Measurements from ENCODE around the gene SMPDL3A. TPM values are rescaled to one million over a fixed set of nuclear protein-coding genes. Genes with fewer than 3 reads are reported as not detected.
"Not testable (repeated sequence)": the region's sequence is repeated elsewhere in the genome, so short reads cannot be mapped to it uniquely, and the experiment has no call there.

Gene SMPDL3A
- polyA plus RNA-seq, 1 experiment: 105 TPM

DNA sequence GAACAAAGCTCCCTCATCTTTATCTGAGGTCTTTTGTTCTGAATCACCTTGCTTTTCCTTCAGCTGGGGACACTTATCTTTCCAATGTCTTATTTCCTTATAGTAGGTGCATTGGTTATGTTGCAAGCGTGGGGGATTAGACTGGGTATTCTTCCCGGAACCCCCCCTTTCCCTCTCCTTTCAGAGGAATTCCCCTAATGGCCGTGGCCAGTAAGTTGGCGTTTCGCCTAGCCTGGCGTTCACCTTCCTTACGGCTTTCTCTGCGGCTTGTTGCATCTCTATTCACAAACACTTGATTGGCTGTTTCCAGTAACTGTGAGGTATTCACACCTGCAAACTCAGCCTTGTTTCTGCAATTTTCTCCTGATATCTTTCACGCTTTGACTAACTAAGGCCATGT is 42.4 kb upstream of the SMPDL3A start:
- H3K9me3 ChIP-seq (ENCODE audit: control insufficient read depth, insufficient read depth, low read length): no peaks in the 10 kb centered on the region
- H3K27me3 ChIP-seq (ENCODE audit: control insufficient read depth, insufficient read depth, low read length): peaks cover 2% of the 10 kb centered on the region
- H3K4me3 ChIP-seq (ENCODE audit: low read depth, low read length): no peak overlapping the region
- CTCF ChIA-PET: interaction anchor here (4.9 to 5.0 kb wide), 2 partner anchors 15 to 92 kb away, joined by 21 to 68 read pairs; no protein-coding TSS in a partner anchor
- no peak for DNase-seq (ENCODE audit: low read depth, low spot score)
- no peak overlapping the region for H3K27ac ChIP-seq (ENCODE audit: low read depth, low read length)
- TF ChIP-seq, protein P1, sequence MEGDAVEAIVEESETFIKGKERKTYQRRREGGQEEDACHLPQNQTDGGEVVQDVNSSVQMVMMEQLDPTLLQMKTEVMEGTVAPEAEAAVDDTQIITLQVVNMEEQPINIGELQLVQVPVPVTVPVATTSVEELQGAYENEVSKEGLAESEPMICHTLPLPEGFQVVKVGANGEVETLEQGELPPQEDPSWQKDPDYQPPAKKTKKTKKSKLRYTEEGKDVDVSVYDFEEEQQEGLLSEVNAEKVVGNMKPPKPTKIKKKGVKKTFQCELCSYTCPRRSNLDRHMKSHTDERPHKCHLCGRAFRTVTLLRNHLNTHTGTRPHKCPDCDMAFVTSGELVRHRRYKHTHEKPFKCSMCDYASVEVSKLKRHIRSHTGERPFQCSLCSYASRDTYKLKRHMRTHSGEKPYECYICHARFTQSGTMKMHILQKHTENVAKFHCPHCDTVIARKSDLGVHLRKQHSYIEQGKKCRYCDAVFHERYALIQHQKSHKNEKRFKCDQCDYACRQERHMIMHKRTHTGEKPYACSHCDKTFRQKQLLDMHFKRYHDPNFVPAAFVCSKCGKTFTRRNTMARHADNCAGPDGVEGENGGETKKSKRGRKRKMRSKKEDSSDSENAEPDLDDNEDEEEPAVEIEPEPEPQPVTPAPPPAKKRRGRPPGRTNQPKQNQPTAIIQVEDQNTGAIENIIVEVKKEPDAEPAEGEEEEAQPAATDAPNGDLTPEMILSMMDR (IDR thresholded peaks at IDR 0.05; ENCODE audit: low read depth, low read length): no peak
- POLR2A ChIA-PET: no interaction called here

DNA sequence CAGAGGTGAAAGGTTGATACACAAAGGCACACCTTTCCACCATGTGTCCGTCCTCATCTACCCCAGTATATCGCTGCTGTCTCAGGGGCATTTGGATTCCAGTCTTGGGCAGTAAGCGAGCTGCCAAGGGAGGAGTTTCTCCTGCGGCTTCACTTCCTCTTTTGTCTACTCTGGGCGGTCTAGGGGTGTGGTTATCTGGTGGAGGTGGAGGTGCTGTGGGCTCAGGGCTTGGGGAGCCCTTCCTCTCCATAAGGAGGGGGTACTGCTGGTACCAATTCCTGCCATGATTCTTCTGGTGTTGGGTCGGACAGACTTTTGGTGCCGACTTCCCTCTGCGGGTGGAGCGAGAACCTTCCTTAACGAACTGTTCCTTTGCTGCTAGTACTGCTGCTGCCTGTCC is 41.5 kb upstream of the SMPDL3A start:
- H3K27ac ChIP-seq (ENCODE audit: low read depth, low read length): no peak overlapping the region
- CTCF ChIA-PET: no interaction called here
- peaks cover 2% of the 10 kb centered on the region for H3K27me3 ChIP-seq (ENCODE audit: control insufficient read depth, insufficient read depth, low read length)
- H3K4me3 ChIP-seq (ENCODE audit: low read depth, low read length): no peak overlapping the region
- POLR2A ChIA-PET: no interaction called here
- TF ChIP-seq, protein P1 (IDR thresholded peaks at IDR 0.05; ENCODE audit: low read depth, low read length): no peak
- no peaks in the 10 kb centered on the region for H3K9me3 ChIP-seq (ENCODE audit: control insufficient read depth, insufficient read depth, low read length)
- DNase-seq (ENCODE audit: low read depth, low spot score): no peak

DNA sequence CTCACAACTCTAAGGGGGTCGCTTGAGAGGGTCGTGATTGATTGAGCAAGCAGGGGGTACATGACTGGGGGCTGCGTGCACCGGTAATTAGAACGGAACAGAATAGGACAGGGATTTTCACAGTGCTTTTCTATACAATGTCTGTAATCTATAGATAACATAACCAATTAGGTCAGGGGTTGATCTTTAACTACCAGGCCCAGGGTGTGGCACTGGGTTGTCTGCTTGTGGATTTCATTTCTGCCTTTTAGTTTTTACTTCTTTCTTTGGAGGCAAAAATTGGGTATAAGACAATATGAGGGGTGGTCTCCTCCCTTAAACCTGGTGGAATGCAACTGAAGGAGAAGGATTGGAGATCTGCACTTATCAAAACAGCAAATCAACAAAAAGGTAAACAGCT is 40.1 kb upstream of the SMPDL3A start:
- POLR2A ChIA-PET: not testable (repeated sequence)
- CTCF ChIA-PET: interaction anchor here (1.0 to 2.2 kb wide), 2 partner anchors 37 to 90 kb away, joined by 3 to 19 read pairs; no protein-coding TSS in a partner anchor

DNA sequence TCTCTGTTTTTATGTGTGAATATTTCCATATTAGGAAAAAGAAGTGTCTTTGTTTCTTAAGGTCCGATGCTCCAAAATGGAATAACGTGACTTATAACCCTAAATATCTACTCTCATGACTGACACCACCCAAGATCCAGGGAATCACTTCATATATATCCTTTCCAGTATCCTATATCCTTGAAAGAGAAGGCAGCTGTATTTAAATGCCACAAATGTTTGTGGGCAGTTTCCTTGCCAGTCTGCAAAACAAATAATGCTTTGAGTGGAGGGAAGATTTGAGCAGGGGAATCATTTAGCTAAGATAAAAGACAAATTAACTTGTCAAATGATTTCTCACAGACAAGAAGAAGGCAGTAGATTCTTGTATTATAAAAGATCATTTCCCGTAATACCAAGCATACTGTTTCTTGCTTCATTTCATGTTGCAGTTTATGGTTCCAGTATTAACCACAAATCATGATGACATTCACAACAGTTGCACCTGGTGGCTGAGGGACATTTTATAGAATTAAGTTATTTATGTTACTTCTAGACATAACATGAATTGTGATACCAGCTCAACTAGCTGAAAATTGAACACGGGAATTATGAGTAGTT is 39.5 kb upstream of the SMPDL3A start:
- POLR2A ChIA-PET: interaction anchor here (0.6 kb wide), 1 partner anchor 39 kb away, joined by 3 read pairs; the partner anchor contains the start of gene SMPDL3A
- DNase-seq (ENCODE audit: low read depth, low spot score): no peak
- CTCF ChIA-PET: interaction anchor here (1.0 to 2.2 kb wide), 3 partner anchors 22 to 89 kb away, joined by 3 to 19 read pairs (median 4); no protein-coding TSS in a partner anchor
- H3K27me3 ChIP-seq (ENCODE audit: control insufficient read depth, insufficient read depth, low read length): peaks cover 2% of the 10 kb centered on the region
- TF ChIP-seq, protein P1 (IDR thresholded peaks at IDR 0.05; ENCODE audit: low read depth, low read length): no peak
- no peaks in the 10 kb centered on the region for H3K9me3 ChIP-seq (ENCODE audit: control insufficient read depth, insufficient read depth, low read length)
- H3K4me3 ChIP-seq (ENCODE audit: low read depth, low read length): no peak overlapping the region
- H3K27ac ChIP-seq (ENCODE audit: low read depth, low read length): no peak overlapping the region

More for the DNA sequence above, 40.1 kb upstream of the SMPDL3A start:
- DNase-seq (ENCODE audit: low read depth, low spot score); H3K27ac ChIP-seq (ENCODE audit: low read depth, low read length); H3K9me3 ChIP-seq (ENCODE audit: control insufficient read depth, insufficient read depth, low read length); H3K4me3 ChIP-seq (ENCODE audit: low read depth, low read length); H3K27me3 ChIP-seq (ENCODE audit: control insufficient read depth, insufficient read depth, low read length): not testable (repeated sequence)

DNA sequence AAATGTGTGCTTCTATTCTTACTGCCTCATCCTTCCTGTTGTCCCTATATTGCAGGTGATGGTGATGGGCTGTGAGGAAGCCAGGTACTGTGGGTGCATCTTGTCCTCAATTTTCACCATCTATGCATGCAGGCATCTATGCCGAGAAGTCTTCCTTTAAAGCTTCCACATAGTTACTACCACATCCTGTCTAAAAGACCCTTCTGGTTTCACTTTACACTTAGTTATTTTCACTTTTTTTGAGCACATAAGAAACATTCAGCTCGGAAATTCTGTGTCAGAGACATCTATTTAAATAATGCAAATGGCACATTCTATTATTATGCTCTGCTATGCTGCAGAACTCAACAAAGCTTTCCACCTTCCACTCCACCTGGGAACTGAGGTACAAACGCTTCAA is 37.7 kb upstream of the SMPDL3A start:
- Histone ChIP-seq H3K4me3 (ENCODE audit: low read depth, low read length) (no peak overlapping the region), H3K27me3 (ENCODE audit: control insufficient read depth, insufficient read depth, low read length) (peaks cover 2% of the 10 kb centered on the region), H3K27ac (ENCODE audit: low read depth, low read length) (no peak overlapping the region), H3K9me3 (ENCODE audit: control insufficient read depth, insufficient read depth, low read length) (no peaks in the 10 kb centered on the region)
- TF ChIP-seq, protein P1 (IDR thresholded peaks at IDR 0.05; ENCODE audit: low read depth, low read length): no peak
- ChIA-PET POLR2A (no interaction called here), CTCF (interaction anchor here (0.6 to 3.7 kb wide), 3 partner anchors 84 to 773 kb away, joined by 3 to 24 read pairs (median 3); no protein-coding TSS in a partner anchor)
- no peak for DNase-seq (ENCODE audit: low read depth, low spot score)

Measured in AG04450 (cell line).